Keratinocyte (primary cell): ENCODE results near the gene RMDN3. TPM values are rescaled to one million over a fixed set of nuclear protein-coding genes. Genes with fewer than 3 reads are reported as not detected.

Experiments
- DNase-seq: peaks from one replicate; pipeline ENCODE4 v3.0.0-alpha.2; 2011; ENCODE audit warnings: low read depth, missing footprints, low spot score
- FAIRE-seq: peaks from 2 replicates; lab custom pipeline; 2011; peaks lifted over from hg19 to GRCh38; lab: Jason Lieb, UNC
- H2AFZ ChIP-seq: 2 replicates; pipeline ENCODE4 v1.6.0; 2012; ENCODE audit warnings: low read length, control low read depth, inconsistent platforms; ENCODE audit not compliant: control insufficient read depth
- H3K27ac ChIP-seq: 2 replicates; pipeline ENCODE4 v1.5.1; 2011; ENCODE audit warnings: low read length; ENCODE audit not compliant: control insufficient read depth, insufficient read depth
- H3K27me3 ChIP-seq: 3 replicates; pipeline ENCODE4 v1.6.0; 2011; ENCODE audit warnings: low read length; ENCODE audit not compliant: control insufficient read depth, insufficient read depth; ENCODE audit errors: extremely low read depth
- H3K36me3 ChIP-seq, 2 experiments: 2 replicates in 1 of 2; 3 replicates in 1 of 2; pipeline ENCODE4 v1.5.1; 2011; ENCODE audit warnings: low read length in 2 of 2, mild to moderate bottlenecking in 1 of 2; ENCODE audit not compliant: control insufficient read depth in 2 of 2, insufficient read depth in 2 of 2; ENCODE audit errors: extremely low read depth in 1 of 2
- H3K4me1 ChIP-seq: 3 replicates; pipeline ENCODE4 v1.5.1; 2011; ENCODE audit warnings: low read length; ENCODE audit not compliant: control insufficient read depth, insufficient read depth; ENCODE audit errors: extremely low read depth
- H3K4me2 ChIP-seq: 3 replicates; pipeline ENCODE4 v1.6.0; 2011; ENCODE audit warnings: low read depth, low read length; ENCODE audit not compliant: control insufficient read depth, insufficient read depth; ENCODE audit errors: extremely low read depth
- H3K4me3 ChIP-seq, 3 experiments: fragments of 200-600 bp in 1 of 3; sonication (generic) in 1 of 3; 2 replicates in 2 of 3; 3 replicates in 1 of 3; pipeline ENCODE4 v1.5.1; 2011 to 2016; ENCODE audit warnings: low read length in 3 of 3, mild to moderate bottlenecking in 3 of 3, control low read depth in 2 of 3, inconsistent platforms in 1 of 3, low read depth in 1 of 3, mixed read lengths in 1 of 3, mixed run types in 1 of 3, moderate library complexity in 1 of 3; ENCODE audit not compliant: control insufficient read depth in 2 of 3, insufficient read depth in 2 of 3; ENCODE audit errors: extremely low read depth in 1 of 3
- H3K79me2 ChIP-seq: 2 replicates; pipeline ENCODE4 v1.6.0; 2012; ENCODE audit warnings: low read length; ENCODE audit not compliant: control insufficient read depth, insufficient read depth
- H3K9ac ChIP-seq: 3 replicates; pipeline ENCODE4 v1.6.0; 2011; ENCODE audit warnings: low read length; ENCODE audit not compliant: control insufficient read depth, insufficient read depth; ENCODE audit errors: extremely low read depth
- H3K9me1 ChIP-seq: 3 replicates; pipeline ENCODE4 v1.6.0; 2011; ENCODE audit warnings: low read length; ENCODE audit not compliant: control insufficient read depth, insufficient read depth; ENCODE audit errors: extremely low read depth
- H3K9me3 ChIP-seq: 2 replicates; pipeline ENCODE4 v1.5.1; 2012; ENCODE audit warnings: low read depth, low read length; ENCODE audit not compliant: control insufficient read depth
- H4K20me1 ChIP-seq: 3 replicates; pipeline ENCODE4 v1.6.0; 2011; ENCODE audit warnings: low read length; ENCODE audit not compliant: control insufficient read depth, insufficient read depth; ENCODE audit errors: extremely low read depth
- EZH2 ChIP-seq: IDR thresholded peaks from one replicate; pipeline ENCODE4 v1.6.1; 2012; ENCODE audit warnings: inconsistent platforms, mild to moderate bottlenecking, low read length, moderate library complexity
- dilution Hi-C: fragments of 300-500 bp; cut with MboI; formaldehyde crosslinking; loops from one replicate; pipeline ENCODE4 v1.7.0; 2020; ENCODE audit warnings: low sequenced_read_pairs; ENCODE audit not compliant: extremely low pct_ligation_motif_present
- polyA plus RNA-seq, 5 experiments: library from polyadenylated mRNA; depleted of rRNA in 3 of 5; stranded (reverse) in 3 of 5; stranded (forward) in 1 of 5; unstranded in 1 of 5; fragments of >200 nt; gene quantifications; 1 replicate in 1 of 5; 2 replicates in 3 of 5; 3 replicates in 1 of 5; pipeline versions ENCODE4 v1.2.1 to v1.2.3, GENCODE V29; 2011 to 2012; ENCODE audit warnings: missing spikeins in 2 of 5, low read depth in 1 of 5, low replicate concordance in 1 of 5
- TF ChIP-seq, protein P1 (sequence below), 3 experiments: IDR thresholded peaks in 1 of 3; conservative IDR thresholded peaks in 1 of 3; optimal IDR thresholded peaks in 1 of 3; 2 replicates in 2 of 3; 3 replicates in 1 of 3; pipeline versions ENCODE3 to v1.5.1; 2011; ENCODE audit warnings: low read length in 3 of 3, mild to moderate bottlenecking in 3 of 3, moderate library complexity in 2 of 3, control low read depth in 1 of 3, inconsistent platforms in 1 of 3; ENCODE audit not compliant: insufficient read depth in 2 of 3; ENCODE audit errors: extremely low read depth in 1 of 3

Gene RMDN3
- polyA plus RNA-seq, 1 donor (not counting 4 experiments of a cell fraction or from before 2014, with no cell fraction given) = 23.0 TPM

- TF ChIP-seq, protein P1, sequence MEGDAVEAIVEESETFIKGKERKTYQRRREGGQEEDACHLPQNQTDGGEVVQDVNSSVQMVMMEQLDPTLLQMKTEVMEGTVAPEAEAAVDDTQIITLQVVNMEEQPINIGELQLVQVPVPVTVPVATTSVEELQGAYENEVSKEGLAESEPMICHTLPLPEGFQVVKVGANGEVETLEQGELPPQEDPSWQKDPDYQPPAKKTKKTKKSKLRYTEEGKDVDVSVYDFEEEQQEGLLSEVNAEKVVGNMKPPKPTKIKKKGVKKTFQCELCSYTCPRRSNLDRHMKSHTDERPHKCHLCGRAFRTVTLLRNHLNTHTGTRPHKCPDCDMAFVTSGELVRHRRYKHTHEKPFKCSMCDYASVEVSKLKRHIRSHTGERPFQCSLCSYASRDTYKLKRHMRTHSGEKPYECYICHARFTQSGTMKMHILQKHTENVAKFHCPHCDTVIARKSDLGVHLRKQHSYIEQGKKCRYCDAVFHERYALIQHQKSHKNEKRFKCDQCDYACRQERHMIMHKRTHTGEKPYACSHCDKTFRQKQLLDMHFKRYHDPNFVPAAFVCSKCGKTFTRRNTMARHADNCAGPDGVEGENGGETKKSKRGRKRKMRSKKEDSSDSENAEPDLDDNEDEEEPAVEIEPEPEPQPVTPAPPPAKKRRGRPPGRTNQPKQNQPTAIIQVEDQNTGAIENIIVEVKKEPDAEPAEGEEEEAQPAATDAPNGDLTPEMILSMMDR (optimal IDR thresholded peaks at IDR 0.05 in 1 of 3, IDR thresholded peaks at IDR 0.05 in 1 of 3, conservative IDR thresholded peaks at IDR 0.05 in 1 of 3; ENCODE audit: extremely low read depth in 1 of 3, insufficient read depth in 2 of 3, low read length in 3 of 3) = no peak
- TF ChIP-seq EZH2 = no peak
- Histone ChIP-seq H2AFZ (no peak overlapping the region), H3K27ac (peak overlapping the region; percentile 84), H3K9me3 (no peaks in the 10 kb centered on the region), H3K79me2 (peaks cover 19% of the 10 kb centered on the region), H3K4me1 (peaks cover 47% of the 10 kb centered on the region), H3K9me1 (peaks cover 2% of the 10 kb centered on the region), H3K9ac (peak overlapping the region; percentile 39), H3K27me3 (no peaks in the 10 kb centered on the region), H3K36me3 (peaks cover 2 to 3% of the 10 kb centered on the region in 2 experiments), H3K4me3 (peak overlapping the region in 1 of 3 experiments; percentile 32), H4K20me1 (peaks cover 1% of the 10 kb centered on the region), H3K4me2 (peak overlapping the region; percentile 78)
- peak; percentile 89 for FAIRE-seq
- dilution Hi-C loops = loop anchor here (10.0 kb wide), 1 partner anchor 97 kb away; no protein-coding TSS in a partner anchor
- peak; percentile 83 for DNase-seq
Measured at GRCh38 chr15:40787344-40787841, 32.3 kb upstream of the RMDN3 start.

DNA sequence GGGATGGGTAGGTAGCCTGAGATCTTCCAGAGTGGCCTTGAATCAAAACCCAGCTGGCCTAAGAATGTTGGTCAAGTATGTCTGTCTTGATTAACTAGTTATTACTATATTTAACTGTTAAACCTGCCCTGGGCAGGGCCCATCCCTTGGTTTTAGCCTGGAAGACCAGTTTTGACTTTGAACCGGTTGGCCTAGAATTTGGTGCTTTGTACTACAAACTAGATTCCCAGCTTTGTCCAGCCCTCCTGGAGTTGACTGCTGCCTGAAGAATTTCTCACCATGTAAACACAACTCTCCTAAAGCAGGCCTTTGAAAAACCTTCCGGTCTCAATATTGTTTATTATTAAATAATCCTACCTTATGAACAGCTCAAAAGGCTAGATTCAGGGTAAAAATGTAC is 30.8 kb upstream of the RMDN3 start:
- Histone ChIP-seq H4K20me1 (peaks cover 4% of the 10 kb centered on the region), H3K79me2 (peaks cover 16% of the 10 kb centered on the region), H3K9me3 (no peaks in the 10 kb centered on the region), H3K36me3 (peaks cover 0 to 3% of the 10 kb centered on the region in 2 experiments), H3K4me2 (peak overlapping the region; percentile 23), H3K27me3 (no peaks in the 10 kb centered on the region), H3K27ac (peak overlapping the region; percentile 27), H3K9me1 (peaks cover 2% of the 10 kb centered on the region), H3K4me1 (peaks cover 44% of the 10 kb centered on the region), H3K9ac (no peak overlapping the region), H3K4me3 (no peak overlapping the region), H2AFZ (no peak overlapping the region)
- FAIRE-seq = no peak
- dilution Hi-C loops = loop anchor here (10.0 kb wide), 1 partner anchor 99 kb away; no protein-coding TSS in a partner anchor
- no peak for DNase-seq
- TF ChIP-seq, protein P1 (optimal IDR thresholded peaks at IDR 0.05 in 1 of 3, IDR thresholded peaks at IDR 0.05 in 1 of 3, conservative IDR thresholded peaks at IDR 0.05 in 1 of 3; ENCODE audit: extremely low read depth in 1 of 3, insufficient read depth in 2 of 3, low read length in 3 of 3) = no peak
- TF ChIP-seq EZH2 = no peak
